22Rv1 (cell line): ENCODE results near the gene CLEC6A.

Source experiments
- CTCF ChIP-seq: fragments of 450-650 bp; IDR thresholded peaks from 2 replicates; pipeline ENCODE4 v1.5.1; 2017; ENCODE audit warnings: mild to moderate bottlenecking
- ZFX ChIP-seq: fragments of 450-650 bp; IDR thresholded peaks from 2 replicates; pipeline ENCODE4 v1.6.1; 2017; ENCODE audit warnings: antibody characterized with exemption, borderline replicate concordance

GRCh38 chr12:8501720-8502119 is 46.0 kb downstream of the CLEC6A start:
- TF ChIP-seq CTCF: no peak
- no peak for TF ChIP-seq ZFX
